K562 (cell line): ENCODE measurements around the gene NDST1. TPM values are rescaled to one million over a fixed set of nuclear protein-coding genes. Genes with fewer than 3 reads are reported as not detected.

Experiments used
- ATAC-seq: fragments of 200-7000 bp; cut with Tn5 transposase; 3 replicates; pipeline ENCODE4 v1.9.1; 2020; ENCODE audit warnings: moderate library complexity
- BruUV-seq: library from RNA; stranded (reverse); fragments of 400-500 nt; replicated peaks from 2 replicates; lab custom pipeline; 2021; lab: Mats Ljungman, UMichigan
- CTCF ChIA-PET: fragments of 300-600 bp; formaldehyde crosslinking; extraction: SDS; loops from one replicate; lab custom pipeline; 2021; ENCODE audit warnings: low intra/inter-chr PET ratio; lab: Yijun Ruan, JAX
- POLR2A ChIA-PET: fragments of 300-600, 350-650 bp; sonication (Branson Sonifier 250); formaldehyde crosslinking; extraction: SDS; loops from one replicate; lab custom pipeline; 2021; ENCODE audit warnings: antibody characterized with exemption, inconsistent platforms; lab: Yijun Ruan, JAX
- DNase-seq, 4 experiments: peaks; one replicate each; pipeline versions ENCODE4 v3.0.0 to v3.0.0-alpha.2; 2011 to 2018; ENCODE audit warnings: low spot score in 3 of 4, mixed read lengths in 3 of 4; ENCODE audit errors: extremely low read depth in 1 of 4
- FAIRE-seq: peaks from 2 replicates; lab custom pipeline; 2011; peaks lifted over from hg19 to GRCh38; lab: Jason Lieb, UNC
- H2AFZ ChIP-seq: 2 replicates; pipeline ENCODE4 v1.6.0; 2011; ENCODE audit warnings: low read depth, low read length, control low read depth, inconsistent platforms
- H3K27ac ChIP-seq: fragments of 200-600 bp; 3 replicates; pipeline ENCODE4 v1.8.0; 2011; ENCODE audit warnings: low read depth, mild to moderate bottlenecking, control low read depth, inconsistent platforms, low read length, moderate library complexity, mixed read lengths; ENCODE audit errors: extremely low read depth
- H3K27me3 ChIP-seq, 2 experiments: fragments of 300-600 bp in 1 of 2; 2 replicates in 1 of 2; 3 replicates in 1 of 2; pipeline versions ENCODE4 v1.6.0 to v1.8.0; 2011; ENCODE audit warnings: inconsistent platforms in 2 of 2, low read length in 2 of 2, mild to moderate bottlenecking in 1 of 2, mixed read lengths in 1 of 2, moderate library complexity in 1 of 2; ENCODE audit not compliant: control insufficient read depth in 2 of 2, insufficient read depth in 2 of 2
- H3K36me3 ChIP-seq: fragments of 300-600 bp; 3 replicates; pipeline ENCODE4 v1.8.0; 2011; ENCODE audit warnings: mild to moderate bottlenecking, low read length, inconsistent platforms; ENCODE audit not compliant: control insufficient read depth, insufficient read depth
- H3K4me1 ChIP-seq, 2 experiments: fragments of 200-600 bp in 1 of 2; replicated peaks in 1 of 2; 2 replicates in 1 of 2; 3 replicates in 1 of 2; pipeline versions ENCODE4 v1.5.1 to v1.8.0; 2011; ENCODE audit warnings: inconsistent platforms in 2 of 2, low read length in 2 of 2, mild to moderate bottlenecking in 1 of 2, mixed read lengths in 1 of 2, moderate library complexity in 1 of 2; ENCODE audit not compliant: control insufficient read depth in 2 of 2, insufficient read depth in 2 of 2
- H3K4me2 ChIP-seq: 2 replicates; pipeline ENCODE4 v1.6.1; 2011; ENCODE audit warnings: low read length, control low read depth, inconsistent platforms, mixed read lengths; ENCODE audit not compliant: insufficient read depth
- H3K4me3 ChIP-seq: fragments of 200-600 bp; sonication (generic), shearing (Covaris generic); 2 replicates; pipeline ENCODE4 v1.5.1; 2016; ENCODE audit warnings: control low read depth, inconsistent platforms
- H3K79me2 ChIP-seq: fragments of 200-600 bp; 3 replicates; pipeline ENCODE4 v1.8.0; 2011; ENCODE audit warnings: low read length, inconsistent platforms; ENCODE audit not compliant: control insufficient read depth, insufficient read depth
- H3K9ac ChIP-seq, 2 experiments: 2 replicates each; pipeline versions ENCODE4 v1.6.0 to v1.6.1; 2011; ENCODE audit warnings: low read depth in 2 of 2, low read length in 2 of 2, control low read depth in 1 of 2, inconsistent platforms in 1 of 2, mild to moderate bottlenecking in 1 of 2, mixed read lengths in 1 of 2; ENCODE audit not compliant: insufficient read depth in 1 of 2
- H3K9me1 ChIP-seq: one replicate; pipeline ENCODE4 v1.6.0; 2011; ENCODE audit warnings: inconsistent platforms, mild to moderate bottlenecking, low read length, moderate library complexity; ENCODE audit not compliant: control insufficient read depth, insufficient read depth
- H3K9me3 ChIP-seq: replicated peaks from 2 replicates; pipeline ENCODE4 v1.5.1; 2011; ENCODE audit warnings: low read depth, low read length, inconsistent platforms; ENCODE audit not compliant: control insufficient read depth, insufficient read depth
- H4K20me1 ChIP-seq: replicated peaks from 2 replicates; pipeline ENCODE4 v1.6.1; 2011; ENCODE audit warnings: low read length, inconsistent platforms, mixed read lengths; ENCODE audit not compliant: control insufficient read depth, insufficient read depth
- ARNT ChIP-seq, 2 experiments: fragments of 450-650 bp; IDR thresholded peaks; 2 replicates each; pipeline ENCODE4 v1.6.1; 2016; ENCODE audit warnings: mild to moderate bottlenecking in 1 of 2
- PTRF ChIP-seq: fragments of 450-650 bp; IDR thresholded peaks from 2 replicates; pipeline ENCODE4 v1.6.1; 2016; ENCODE audit warnings: mild to moderate bottlenecking, missing genetic modification characterization, missing compliant biosample characterization
- RBM25 ChIP-seq: fragments of 200-400 bp; formaldehyde crosslinking; IDR thresholded peaks from 2 replicates; pipeline ENCODE4 v1.6.1; 2018; ENCODE audit warnings: low read length, low read depth, moderate library complexity; ENCODE audit not compliant: severe bottlenecking
- RBM39 ChIP-seq: fragments of 200-400 bp; formaldehyde crosslinking; optimal IDR thresholded peaks from 2 replicates; pipeline ENCODE3; 2018; ENCODE audit warnings: low read depth, low read length
- WGBS: fragments of 100-300 bp; shearing (Covaris generic); methylation state at CpG from one replicate; pipeline ENCODE4 v1.1.6; 2016; ENCODE audit warnings: low coverage, mixed read lengths; ENCODE audit not compliant: insufficient coverage; ENCODE audit errors: missing lambda C conversion rate; 5-methylcytosine and 5-hydroxymethylcytosine counted together
- in situ Hi-C: fragments of 300-500 bp; cut with MboI; formaldehyde crosslinking; loops from 4 replicates; pipeline ENCODE4 v1.15.0; 2018; ENCODE audit warnings: inconsistent platforms, mixed read lengths
- intact Hi-C: fragments of 100-400 bp; cut with micrococcal nuclease; formaldehyde crosslinking; loops from 2 replicates; pipeline ENCODE4 v1.14.2; 2022
- polyA plus RNA-seq, 8 experiments: library from polyadenylated mRNA; depleted of rRNA in 4 of 8; stranded (reverse) in 5 of 8; unstranded in 3 of 8; fragments of >200 nt; fragmentation: Nextera tagmentation in 2 of 8; fragmentation: Illumina TruSeq in 1 of 8; extraction: Ambion mirVana in 2 of 8; extraction: Trizol in 1 of 8; gene quantifications; 2 replicates each; pipeline versions ENCODE4 v1.2.1 to v1.2.3, GENCODE V29; 2011 to 2014; ENCODE audit warnings: inconsistent platforms in 1 of 8, missing spikeins in 1 of 8
- total RNA-seq, 7 experiments: library from RNA; depleted of rRNA in 6 of 7; stranded (reverse); fragments of >200 nt in 6 of 7; fragmentation: Illumina TruSeq in 2 of 7; extraction: Trizol in 2 of 7; gene quantifications; 2 replicates each; pipeline versions ENCODE4 v1.2.1 to v1.2.3, GENCODE V29; 2011 to 2021; ENCODE audit warnings: low replicate concordance in 1 of 7

The NDST1 gene
- total and polyA plus RNA-seq, 9 of the 15 experiments (the other 6 are each of a cell fraction or from before 2014, with no cell fraction given) = 0.38 to 47.9 (median 9.9) TPM

GRCh38 chr5:150549735-150550134 lies 41.8 kb downstream of the NDST1 start:
- TF ChIP-seq ARNT (IDR thresholded peaks at IDR 0.05) (no peak), RBM25 (peak; percentile 26), PTRF (tag) (no peak)
- POLR2A ChIA-PET = no interaction called here
- 100% methylated on average over 1 of the region's 1 CpG for WGBS
- CTCF ChIA-PET = no interaction called here
- peaks cover 67% of the 10 kb centered on the region; the same call in 2 of the 3 replicates for H3K36me3 ChIP-seq
- no peak overlapping the region for H3K27ac ChIP-seq
- peaks cover 0 to 2% of the 10 kb centered on the region in 2 experiments; a peak in 1 of 5 replicates for H3K4me1 ChIP-seq
- FAIRE-seq = no peak
- H3K9me1 ChIP-seq = no peaks in the 10 kb centered on the region
- no peak overlapping the region for H2AFZ ChIP-seq
- H3K4me2 ChIP-seq = no peak overlapping the region
- H3K9me3 ChIP-seq = no peaks in the 10 kb centered on the region
- no peak for DNase-seq
- H3K27me3 ChIP-seq = no peaks in the 10 kb centered on the region
- BruUV-seq = no TSS peak
- in situ Hi-C loops = no loop called here
- no peak for ATAC-seq
- no peaks in the 10 kb centered on the region for H4K20me1 ChIP-seq
- no peaks in the 10 kb centered on the region for H3K79me2 ChIP-seq
- intact Hi-C loops = no loop called here
- H3K4me3 ChIP-seq = no peak overlapping the region
- H3K9ac ChIP-seq = no peak overlapping the region

- Histone ChIP-seq H3K4me1 (no peaks in the 10 kb centered on the region), H3K79me2 (no peaks in the 10 kb centered on the region), H3K9me3 (no peaks in the 10 kb centered on the region), H3K4me2 (no peak overlapping the region), H2AFZ (no peak overlapping the region), H4K20me1 (no peaks in the 10 kb centered on the region), H3K27me3 (no peaks in the 10 kb centered on the region), H3K27ac (no peak overlapping the region), H3K4me3 (no peak overlapping the region), H3K9ac (no peak overlapping the region), H3K9me1 (no peaks in the 10 kb centered on the region), H3K36me3 (peaks cover 62% of the 10 kb centered on the region; the same call in 2 of the 3 replicates)
- DNase-seq (no peak), FAIRE-seq (no peak), ATAC-seq (no peak)
- intact Hi-C loops (no loop called here), in situ Hi-C loops (no loop called here)
- 91% methylated on average over 7 of the region's 8 CpGs for WGBS
- no peak for TF ChIP-seq RBM39
- no TSS peak for BruUV-seq
- ChIA-PET POLR2A (no interaction called here), CTCF (no interaction called here)
Observed at GRCh38 chr5:150550286-150550685, 42.4 kb downstream of the NDST1 start.
